Measurements from ENCODE around the gene TMEM255B.

TMEM255B gene

GRCh38 chr13:113736258-113736731 lies 22.7 kb upstream of the TMEM255B start:
- no peak for TF ChIP-seq CTCF (IDR thresholded peaks at IDR 0.05; ENCODE audit: borderline replicate concordance, insufficient read depth, low read depth, low read length)
- H3K4me3 ChIP-seq (ENCODE audit: low read depth, low read length), result no peak overlapping the region

- no peak for TF ChIP-seq CTCF (IDR thresholded peaks at IDR 0.05; ENCODE audit: borderline replicate concordance, insufficient read depth, low read depth, low read length)
- H3K4me3 ChIP-seq (ENCODE audit: low read depth, low read length), result no peak overlapping the region
These were observed 21.2 kb upstream of the TMEM255B start for GRCh38 chr13:113737803-113738202.

GRCh38 chr13:113739527-113740285 lies 19.3 kb upstream of the TMEM255B start:
- no peak for TF ChIP-seq CTCF (IDR thresholded peaks at IDR 0.05; ENCODE audit: borderline replicate concordance, insufficient read depth, low read depth, low read length)

GRCh38 chr13:113740286-113740556 lies 18.8 kb upstream of the TMEM255B start:
- no peak for TF ChIP-seq CTCF (IDR thresholded peaks at IDR 0.05; ENCODE audit: borderline replicate concordance, insufficient read depth, low read depth, low read length)
- H3K4me3 ChIP-seq (ENCODE audit: low read depth, low read length), result no peak overlapping the region

More at GRCh38 chr13:113739527-113740285, 19.3 kb upstream of the TMEM255B start:
- H3K4me3 ChIP-seq (ENCODE audit: low read depth, low read length), result no peak overlapping the region

GRCh38 chr13:113740661-113741060 lies 18.4 kb upstream of the TMEM255B start:
- no peak overlapping the region for H3K4me3 ChIP-seq (ENCODE audit: low read depth, low read length)
- TF ChIP-seq CTCF (IDR thresholded peaks at IDR 0.05; ENCODE audit: borderline replicate concordance, insufficient read depth, low read depth, low read length), result no peak

- TF ChIP-seq CTCF (IDR thresholded peaks at IDR 0.05; ENCODE audit: borderline replicate concordance, insufficient read depth, low read depth, low read length), result no peak
- no peak overlapping the region for H3K4me3 ChIP-seq (ENCODE audit: low read depth, low read length)
These were observed 17.8 kb upstream of the TMEM255B start for GRCh38 chr13:113741191-113741668.

GRCh38 chr13:113742000-113742441 lies 17.0 kb upstream of the TMEM255B start:
- TF ChIP-seq CTCF (IDR thresholded peaks at IDR 0.05; ENCODE audit: borderline replicate concordance, insufficient read depth, low read depth, low read length), result 0 out of 2 replicates have a peak, but pooled peaks have one; percentile 14
- no peak overlapping the region for H3K4me3 ChIP-seq (ENCODE audit: low read depth, low read length)
